MV-4-11 (cell line): ENCODE data around the gene WNT7B.

Source experiments
- DNase-seq: peaks from one replicate; lab custom pipeline; 2025; lab: John Stamatoyannopoulos, UW

Gene WNT7B

GRCh38 chr22:45905924-45906865 lies 70.8 kb downstream of the WNT7B start:
- DNase-seq = no peak

- DNase-seq = no peak
Measured at GRCh38 chr22:45905326-45905923, 71.5 kb downstream of the WNT7B start.

- DNase-seq = peak; percentile 36
Measured at GRCh38 chr22:45904236-45904635, 72.7 kb downstream of the WNT7B start.

GRCh38 chr22:45903355-45904135 lies 73.4 kb downstream of the WNT7B start:
- peak; percentile 26 for DNase-seq

DNA sequence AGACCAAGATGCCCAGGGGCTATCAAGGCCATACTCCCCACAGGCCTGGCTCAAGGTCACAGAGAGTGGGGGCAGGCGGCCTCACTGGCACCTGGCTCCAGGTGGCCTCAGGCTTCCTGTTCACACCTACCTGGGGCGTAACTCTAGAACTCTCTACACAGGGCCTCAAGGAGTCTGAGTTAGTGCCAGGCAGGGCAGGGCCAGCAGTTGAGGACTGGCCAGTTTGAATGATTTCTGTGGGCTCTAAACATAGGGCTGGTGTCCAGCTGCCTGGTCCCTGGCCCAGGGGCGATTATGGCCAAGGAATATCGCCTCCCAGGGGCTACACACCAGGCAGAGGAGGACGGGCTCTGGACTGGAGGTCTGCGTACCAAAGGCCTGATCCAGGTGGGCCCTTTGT lies 79.2 kb downstream of the WNT7B start:
- DNase-seq = no peak

DNA sequence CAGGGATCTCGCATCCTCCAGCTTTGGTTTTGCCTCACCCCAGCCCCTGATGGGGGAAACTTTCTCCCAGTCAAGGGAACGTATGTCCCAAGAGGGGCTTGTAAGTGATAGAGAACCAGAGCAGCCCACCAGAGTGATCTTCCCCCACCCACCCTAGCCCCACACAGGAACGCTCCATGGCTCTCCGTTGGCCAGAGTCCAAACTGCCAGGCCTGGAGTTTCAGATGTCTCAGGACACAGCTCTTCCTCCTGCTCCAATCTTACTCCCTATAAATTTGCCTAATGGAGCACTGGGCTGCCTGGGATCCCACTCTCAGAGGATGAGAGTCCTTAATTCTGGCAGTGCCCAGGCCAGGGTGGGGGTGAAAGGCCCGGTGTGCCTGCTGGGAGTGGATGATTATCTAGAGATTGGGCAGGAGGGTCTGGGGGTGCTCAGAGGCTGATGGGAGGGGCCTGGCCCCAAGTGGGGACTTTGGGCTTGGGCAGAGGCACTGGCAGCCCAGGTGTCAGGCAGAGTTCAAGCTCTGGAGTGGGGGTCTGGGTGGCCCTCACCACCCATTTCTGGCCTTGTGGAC lies 79.9 kb downstream of the WNT7B start:
- no peak for DNase-seq

DNA sequence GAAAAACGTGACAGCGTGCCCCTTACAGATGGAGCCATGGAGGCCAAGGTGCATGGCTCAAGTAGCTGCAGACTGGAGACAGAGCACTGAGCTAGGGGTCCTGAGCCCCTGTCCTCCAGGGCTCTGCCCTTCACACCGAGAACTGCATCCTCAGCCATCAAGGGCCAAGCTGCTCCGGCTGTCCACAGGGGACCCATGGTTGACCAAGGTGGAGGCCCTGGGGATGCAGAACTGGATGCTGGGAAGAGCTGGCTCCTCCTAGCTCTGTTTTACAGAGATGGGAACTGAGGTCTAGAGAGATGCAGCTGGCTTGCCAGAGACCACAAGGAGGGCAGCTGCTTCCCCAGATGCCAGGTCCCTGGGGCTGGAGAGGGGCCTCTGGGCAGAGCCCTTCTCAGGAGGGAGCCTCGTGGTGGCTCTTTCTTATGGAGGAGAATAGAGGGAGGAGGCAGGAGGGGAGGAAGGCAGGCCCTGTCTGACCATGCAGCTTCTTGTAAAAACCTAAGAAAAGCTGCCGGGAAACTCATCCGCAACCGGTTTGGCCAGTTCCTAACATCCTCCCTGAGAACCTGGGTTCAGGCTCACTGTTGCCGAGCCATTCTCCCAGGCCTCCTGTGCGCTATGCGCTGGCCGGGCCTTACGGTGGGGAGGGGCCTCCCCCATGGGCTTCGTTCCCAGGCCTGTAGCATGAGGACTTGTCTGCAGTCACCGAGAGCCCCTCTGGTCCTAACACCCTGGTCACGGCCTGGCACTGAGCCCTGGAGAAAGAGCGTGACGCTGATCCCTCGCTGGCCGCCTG lies 80.6 kb downstream of the WNT7B start:
- no peak for DNase-seq

GRCh38 chr22:45895436-45896152 lies 81.4 kb downstream of the WNT7B start:
- DNase-seq = no peak

- no peak for DNase-seq
Measured at GRCh38 chr22:45893516-45893915, 83.4 kb downstream of the WNT7B start.

DNA sequence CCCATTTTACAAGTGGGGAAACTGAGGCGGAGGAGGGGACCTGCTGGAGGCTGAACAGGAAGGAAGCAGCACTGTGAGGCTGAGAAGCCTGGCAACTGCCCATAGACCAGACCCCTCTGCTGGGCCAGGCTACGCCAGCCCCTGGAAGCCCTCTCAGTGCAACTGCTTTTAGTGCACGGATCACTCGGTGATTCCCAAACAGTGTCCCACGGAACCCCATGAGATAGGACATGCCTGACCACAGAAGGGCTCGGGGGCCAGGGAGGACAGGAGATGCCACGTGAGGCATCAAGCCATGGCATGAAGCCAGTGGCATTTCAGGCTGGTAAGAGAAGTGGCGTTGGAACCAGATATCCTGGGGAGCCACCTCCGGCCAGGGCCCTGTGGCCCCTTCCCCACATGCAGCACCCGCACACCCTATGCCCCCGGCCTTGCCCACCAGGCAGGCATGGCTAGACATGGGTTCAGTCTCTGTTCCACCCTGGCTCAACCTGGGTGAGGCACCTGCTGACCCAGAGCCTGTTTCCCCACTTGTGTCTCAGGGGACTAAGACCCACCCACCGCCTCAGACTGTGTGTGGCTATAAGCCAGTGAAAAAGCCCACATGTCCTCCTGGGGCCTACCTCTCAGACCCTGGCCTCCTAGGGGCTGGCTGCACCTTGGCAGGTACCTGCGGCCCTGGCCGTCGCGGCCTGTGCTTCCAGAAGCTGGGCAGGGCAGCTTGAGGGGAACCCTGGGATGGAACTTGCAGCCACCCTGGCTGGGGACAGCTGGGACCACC lies 84.1 kb downstream of the WNT7B start:
- no peak for DNase-seq

- DNase-seq = peak; percentile 61
Measured at GRCh38 chr22:45891996-45892621, 84.9 kb downstream of the WNT7B start.

DNA sequence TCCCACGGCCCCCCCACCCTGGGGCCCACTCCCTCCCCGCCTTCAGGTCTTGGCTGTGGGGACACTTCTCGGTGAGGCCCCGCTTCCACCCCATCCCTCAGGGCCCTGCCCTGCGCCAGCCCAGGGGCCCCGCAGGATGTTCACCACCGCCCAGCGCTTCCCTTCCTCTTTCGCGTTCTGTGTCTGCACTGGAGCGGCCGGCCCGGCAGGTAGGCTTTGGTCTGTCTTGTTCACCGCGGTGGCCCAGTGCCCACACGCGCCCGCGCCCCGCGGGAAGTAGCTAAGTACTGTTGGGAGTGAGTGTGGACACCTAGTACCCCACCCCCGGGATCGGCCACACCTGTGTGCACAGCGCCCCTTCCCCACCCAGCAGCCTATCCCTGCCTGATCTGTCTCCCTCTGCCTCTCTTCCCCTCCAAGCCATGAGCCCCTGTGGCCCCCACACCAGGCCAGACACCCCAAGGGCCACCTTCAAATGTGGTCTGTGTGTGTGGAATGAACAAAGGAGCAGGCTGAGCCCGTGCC lies 85.4 kb downstream of the WNT7B start:
- DNase-seq = peak; percentile 8

DNA sequence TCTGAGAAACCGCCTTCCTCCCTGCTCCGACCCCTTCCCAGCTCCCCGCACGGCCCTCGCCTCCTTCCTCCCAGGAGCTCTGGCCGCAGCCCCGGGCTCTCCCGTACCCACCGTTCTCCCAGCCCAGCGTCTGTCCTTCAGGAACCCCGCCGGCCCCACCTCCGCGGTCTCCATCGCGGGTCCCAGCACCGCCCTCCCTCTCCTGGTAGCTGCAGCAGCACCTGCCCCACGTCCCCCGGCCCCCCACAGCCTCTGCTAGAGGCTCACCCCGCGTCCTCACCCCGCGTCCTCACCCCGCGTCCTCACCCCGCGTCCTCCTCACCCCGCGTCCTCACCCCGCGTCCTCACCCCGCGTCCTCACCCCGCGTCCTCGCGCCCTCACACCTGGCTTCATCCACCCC lies 85.9 kb downstream of the WNT7B start:
- no peak for DNase-seq

DNA sequence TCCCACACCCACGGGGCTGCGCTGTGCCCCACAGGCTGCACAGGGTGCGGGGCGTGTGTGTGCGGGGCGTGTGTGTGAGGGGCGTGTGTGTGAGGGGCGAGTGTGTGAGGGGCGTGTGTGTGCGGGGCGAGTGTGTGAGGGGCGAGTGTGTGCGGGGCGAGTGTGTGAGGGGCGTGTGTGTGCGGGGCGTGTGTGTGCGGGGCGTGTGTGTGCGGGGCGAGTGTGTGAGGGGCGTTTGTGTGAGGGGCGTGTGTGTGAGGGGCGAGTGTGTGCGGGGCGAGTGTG lies 86.7 kb downstream of the WNT7B start:
- DNase-seq = no peak

DNA sequence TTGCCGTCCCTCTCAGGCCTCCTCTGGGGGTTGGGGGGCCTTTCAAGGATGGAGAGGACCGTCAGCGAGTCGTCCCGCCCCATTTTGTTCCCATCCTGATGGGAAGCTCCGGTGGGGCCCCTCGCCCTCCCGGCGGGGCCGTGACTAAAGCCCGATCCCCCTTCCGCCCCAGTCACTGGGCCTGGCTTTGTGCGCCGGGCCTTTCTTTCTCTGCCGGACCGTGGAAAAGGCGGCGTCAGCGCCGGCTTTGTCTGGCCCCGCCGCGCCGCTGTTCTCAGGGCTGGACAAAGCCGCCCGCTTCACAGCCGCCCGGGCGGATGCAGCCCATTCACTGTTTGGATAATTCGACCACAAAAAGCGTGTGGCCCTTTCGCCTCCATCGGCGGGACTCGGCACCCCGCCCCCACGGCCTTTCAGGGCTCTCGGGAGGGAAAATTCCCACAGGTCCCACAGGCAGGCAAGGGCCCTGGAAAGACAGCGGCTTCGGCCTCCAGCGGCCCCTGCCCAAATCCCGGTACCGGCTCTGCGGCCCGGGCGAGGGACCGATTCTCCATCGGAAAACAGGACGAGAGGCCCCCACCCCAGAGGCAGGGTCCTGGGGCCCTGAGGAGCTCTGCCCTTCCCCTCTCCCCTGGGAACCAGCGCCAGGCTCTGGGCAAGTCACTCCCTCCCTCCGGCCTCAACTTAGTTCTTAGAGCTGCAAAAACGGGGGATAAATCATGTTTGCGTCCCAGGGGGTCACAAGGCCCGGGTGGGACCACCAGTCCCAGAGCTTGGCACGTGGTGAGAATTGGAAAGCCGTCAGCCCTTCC lies 87.2 kb downstream of the WNT7B start:
- no peak for DNase-seq

GRCh38 chr22:45889093-45889538 lies 87.8 kb downstream of the WNT7B start:
- no peak for DNase-seq

- DNase-seq = no peak
Measured at GRCh38 chr22:45888221-45889092, 88.5 kb downstream of the WNT7B start.
